ENCODE data around the gene PHETA2. TPM values are rescaled to one million over a fixed set of nuclear protein-coding genes. Genes with fewer than 3 reads are reported as not detected.
"Not testable (repeated sequence)": the region's sequence is repeated elsewhere in the genome, so short reads cannot be mapped to it uniquely, and the experiment has no call there.

PHETA2 gene
- total and polyA plus RNA-seq, 8 donors: 11.2 to 20.4 (median 16.5) TPM

DNA sequence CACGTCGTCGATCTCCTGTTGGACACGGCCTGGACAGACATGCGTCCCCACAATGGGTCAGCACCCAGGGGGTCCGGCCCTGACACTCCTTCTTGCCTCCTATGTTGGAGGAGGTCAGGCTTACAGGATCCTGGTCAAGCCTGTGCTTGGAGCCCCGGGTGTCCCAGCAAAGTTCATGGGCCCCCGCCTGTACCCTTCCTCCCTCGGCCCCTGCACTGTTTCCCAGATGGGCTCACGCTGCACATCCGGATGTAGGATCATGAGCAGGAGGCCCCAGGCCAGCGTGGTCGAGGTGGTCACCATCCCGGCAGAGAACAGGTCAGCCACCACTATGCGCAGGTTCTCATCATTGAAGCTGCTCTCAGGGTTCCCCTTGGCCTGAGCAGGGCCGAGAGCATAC, 53.6 kb downstream of the PHETA2 start:
- intact Hi-C loops (cut with DNase I): no loop called here
- ATAC-seq (no peak), DNase-seq (peak in 1 of 4 donors; percentile 48)
- TF ChIP-seq, protein P1, sequence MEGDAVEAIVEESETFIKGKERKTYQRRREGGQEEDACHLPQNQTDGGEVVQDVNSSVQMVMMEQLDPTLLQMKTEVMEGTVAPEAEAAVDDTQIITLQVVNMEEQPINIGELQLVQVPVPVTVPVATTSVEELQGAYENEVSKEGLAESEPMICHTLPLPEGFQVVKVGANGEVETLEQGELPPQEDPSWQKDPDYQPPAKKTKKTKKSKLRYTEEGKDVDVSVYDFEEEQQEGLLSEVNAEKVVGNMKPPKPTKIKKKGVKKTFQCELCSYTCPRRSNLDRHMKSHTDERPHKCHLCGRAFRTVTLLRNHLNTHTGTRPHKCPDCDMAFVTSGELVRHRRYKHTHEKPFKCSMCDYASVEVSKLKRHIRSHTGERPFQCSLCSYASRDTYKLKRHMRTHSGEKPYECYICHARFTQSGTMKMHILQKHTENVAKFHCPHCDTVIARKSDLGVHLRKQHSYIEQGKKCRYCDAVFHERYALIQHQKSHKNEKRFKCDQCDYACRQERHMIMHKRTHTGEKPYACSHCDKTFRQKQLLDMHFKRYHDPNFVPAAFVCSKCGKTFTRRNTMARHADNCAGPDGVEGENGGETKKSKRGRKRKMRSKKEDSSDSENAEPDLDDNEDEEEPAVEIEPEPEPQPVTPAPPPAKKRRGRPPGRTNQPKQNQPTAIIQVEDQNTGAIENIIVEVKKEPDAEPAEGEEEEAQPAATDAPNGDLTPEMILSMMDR (IDR thresholded peaks at IDR 0.05): no peak
- Histone ChIP-seq H3K9me3 (no peaks in the 10 kb centered on the region), H3K4me3 (no peak overlapping the region), H3K36me3 (no peaks in the 10 kb centered on the region), H3K27me3 (peaks cover 0 to 4% of the 10 kb centered on the region in 2 donors), H3K4me1 (no peaks in the 10 kb centered on the region), H3K27ac (no peak overlapping the region)

DNA sequence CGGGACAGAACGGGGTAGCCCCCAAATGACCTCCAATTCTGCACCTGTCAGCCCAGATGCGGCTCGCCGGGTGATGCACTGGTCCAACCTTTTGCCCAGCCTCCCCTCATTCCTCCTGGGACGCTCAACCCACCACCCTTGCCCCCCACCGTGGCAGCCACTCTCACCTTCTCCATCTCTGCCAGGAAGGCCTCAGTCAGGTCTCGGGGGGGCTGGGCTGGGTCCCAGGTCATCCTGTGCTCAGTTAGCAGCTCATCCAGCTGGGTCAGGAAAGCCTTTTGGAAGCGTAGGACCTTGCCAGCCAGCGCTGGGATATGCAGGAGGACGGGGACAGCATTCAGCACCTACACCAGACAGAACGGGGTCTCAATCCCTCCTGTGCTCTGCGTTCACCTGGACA, 54.0 kb downstream of the PHETA2 start:
- H3K9me3 ChIP-seq; H3K27me3 ChIP-seq; H3K36me3 ChIP-seq; ATAC-seq; H3K4me1 ChIP-seq; intact Hi-C loops (cut with DNase I); H3K4me3 ChIP-seq; H3K27ac ChIP-seq: not testable (repeated sequence)
- peak in 1 of 4 donors; percentile 24 for DNase-seq

Other genes with a start within 250 kb of the PHETA2 start
- 100 to 1,000 TPM; 130 to 162 TPM for gene SREBF2, start 241.1 kb upstream of the PHETA2 start, total RNA-seq
- 100 to 1,000 TPM in 1 of 6 donors, 10 to 100 TPM in 5; 49.2 to 100 (median 69.2) TPM for gene SREBF2, start 241.1 kb upstream of the PHETA2 start, polyA plus RNA-seq (ENCODE audit: insufficient read length in 6 of 6)
- not detected for gene SHISA8, start 159.2 kb upstream of the PHETA2 start, total RNA-seq
- under 1 TPM in 2 of 6 donors, not detected in 4; 0.11 to 0.24 TPM for gene SHISA8, start 159.2 kb upstream of the PHETA2 start, polyA plus RNA-seq (ENCODE audit: insufficient read length in 6 of 6)
- under 1 TPM; 0.15 to 0.42 TPM for gene TNFRSF13C, start 147.4 kb upstream of the PHETA2 start, total RNA-seq
- gene TNFRSF13C, start 147.4 kb upstream of the PHETA2 start, polyA plus RNA-seq (ENCODE audit: insufficient read length in 6 of 6): 1 to 10 TPM; 1.8 to 3.0 (median 2.1) TPM
- 10 to 100 TPM in 1 of 2 donors, 1 to 10 TPM in 1; 9.6 to 12.0 TPM for gene CENPM, start 127.1 kb upstream of the PHETA2 start, total RNA-seq
- 10 to 100 TPM; 10.4 to 20.5 (median 15.7) TPM for gene CENPM, start 127.1 kb upstream of the PHETA2 start, polyA plus RNA-seq (ENCODE audit: insufficient read length in 6 of 6)
- 1 to 10 TPM in 1 of 2 donors, under 1 TPM in 1; 0.99 to 2.0 TPM for gene SEPTIN3, start 104.8 kb upstream of the PHETA2 start, total RNA-seq
- 1 to 10 TPM; 1.2 to 2.0 (median 1.5) TPM for gene SEPTIN3, start 104.8 kb upstream of the PHETA2 start, polyA plus RNA-seq (ENCODE audit: insufficient read length in 6 of 6)
- 1 to 10 TPM; 1.6 to 1.8 TPM for gene WBP2NL, start 75.5 kb upstream of the PHETA2 start, total RNA-seq
- 1 to 10 TPM; 2.5 to 5.2 (median 3.3) TPM for gene WBP2NL, start 75.5 kb upstream of the PHETA2 start, polyA plus RNA-seq (ENCODE audit: insufficient read length in 6 of 6)
- 10 to 100 TPM; 30.5 to 35.6 TPM for gene NAGA, start 3.4 kb upstream of the PHETA2 start, total RNA-seq
- 10 to 100 TPM; 21.6 to 28.8 (median 27.3) TPM for gene NAGA, start 3.4 kb upstream of the PHETA2 start, polyA plus RNA-seq (ENCODE audit: insufficient read length in 6 of 6)
- gene SMDT1, start 5.5 kb downstream of the PHETA2 start, total RNA-seq: 10 to 100 TPM; 73.2 to 94.6 TPM
- gene SMDT1, start 5.5 kb downstream of the PHETA2 start, polyA plus RNA-seq (ENCODE audit: insufficient read length in 6 of 6): 100 to 1,000 TPM in 3 of 6 donors, 10 to 100 TPM in 3; 82.4 to 111 (median 94.9) TPM
- gene NDUFA6, start 16.5 kb downstream of the PHETA2 start, total RNA-seq: 10 to 100 TPM; 64.8 to 69.7 TPM
- gene NDUFA6, start 16.5 kb downstream of the PHETA2 start, polyA plus RNA-seq (ENCODE audit: insufficient read length in 6 of 6): 10 to 100 TPM; 69.1 to 97.4 (median 87.8) TPM
- gene CYP2D6, start 56.6 kb downstream of the PHETA2 start, total RNA-seq: 1 to 10 TPM in 1 of 2 donors, under 1 TPM in 1; 0.96 to 1.1 TPM
- gene CYP2D6, start 56.6 kb downstream of the PHETA2 start, polyA plus RNA-seq (ENCODE audit: insufficient read length in 6 of 6): 1 to 10 TPM; 2.9 to 6.8 (median 5.0) TPM
- 10 to 100 TPM; 35.0 to 41.3 TPM for gene TCF20, start 196.4 kb downstream of the PHETA2 start, total RNA-seq
- gene TCF20, start 196.4 kb downstream of the PHETA2 start, polyA plus RNA-seq (ENCODE audit: insufficient read length in 6 of 6): 10 to 100 TPM; 24.8 to 27.7 (median 25.1) TPM

Data from left lung (tissue), 10 donors.